H1 (cell line): ENCODE results near the gene SBF1. TPM values are rescaled to one million over a fixed set of nuclear protein-coding genes. Genes with fewer than 3 reads are reported as not detected.

Experiments used
- CTCF ChIA-PET: fragments of 300-600 bp; sonication (Branson Sonifier 250); formaldehyde crosslinking; loops from one replicate; lab custom pipeline; 2021; ENCODE audit not compliant: partially characterized antibody; lab: Charles Lee
- POLR2A ChIA-PET: fragments of 300-600 bp; sonication (Branson Sonifier 250); formaldehyde crosslinking; loops from one replicate; lab custom pipeline; 2021; ENCODE audit warnings: inconsistent platforms; ENCODE audit not compliant: partially characterized antibody; lab: Charles Lee
- DNase-seq, 2 experiments: peaks; one replicate each; pipeline versions ENCODE4 v3.0.0 to v3.0.0-alpha.2; 2010 to 2022; ENCODE audit warnings: low spot score in 2 of 2, low read depth in 1 of 2, mixed read lengths in 1 of 2
- FAIRE-seq: peaks from 2 replicates; lab custom pipeline; 2011; peaks lifted over from hg19 to GRCh38; lab: Jason Lieb, UNC
- H2AFZ ChIP-seq: 2 replicates; pipeline ENCODE4 v1.8.1; 2012; ENCODE audit warnings: low read length, inconsistent platforms
- H2AK5ac ChIP-seq: 2 replicates; pipeline ENCODE4 v1.6.1; 2013; ENCODE audit warnings: low read depth, low read length
- H2BK120ac ChIP-seq: replicated peaks from 2 replicates; pipeline ENCODE3; 2013; ENCODE audit warnings: low read depth, low read length, inconsistent platforms
- H2BK12ac ChIP-seq: 2 replicates; pipeline ENCODE4 v1.6.1; 2013; ENCODE audit warnings: low read depth, low read length
- H2BK15ac ChIP-seq: 2 replicates; pipeline ENCODE4 v1.6.1; 2013; ENCODE audit warnings: low read length
- H2BK20ac ChIP-seq: 2 replicates; pipeline ENCODE4 v1.6.1; 2013; ENCODE audit warnings: low read length
- H2BK5ac ChIP-seq: 2 replicates; pipeline ENCODE4 v1.6.1; 2013; ENCODE audit warnings: low read depth, low read length
- H3K14ac ChIP-seq: 2 replicates; pipeline ENCODE4 v1.6.1; 2013; ENCODE audit warnings: inconsistent platforms; ENCODE audit not compliant: insufficient read length
- H3K18ac ChIP-seq: 2 replicates; pipeline ENCODE4 v1.6.1; 2013; ENCODE audit warnings: low read length; ENCODE audit errors: extremely low read depth
- H3K23ac ChIP-seq: 2 replicates; pipeline ENCODE4 v1.6.1; 2013; ENCODE audit warnings: inconsistent platforms; ENCODE audit not compliant: insufficient read length
- H3K23me2 ChIP-seq: 2 replicates; pipeline ENCODE4 v1.6.1; 2013; ENCODE audit warnings: low read depth, low read length
- H3K27ac ChIP-seq: 2 replicates; pipeline ENCODE4 v1.6.1; 2011; ENCODE audit warnings: low read depth, low read length, inconsistent platforms
- H3K27me3 ChIP-seq, 4 experiments: replicated peaks in 1 of 4; 1 replicate in 1 of 4; 2 replicates in 3 of 4; pipeline versions ENCODE4 v1.6.1 to v1.8.1; 2011 to 2013; ENCODE audit warnings: low read length in 3 of 4, mild to moderate bottlenecking in 3 of 4, inconsistent platforms in 2 of 4, mixed read lengths in 2 of 4, moderate library complexity in 1 of 4; ENCODE audit not compliant: control insufficient read depth in 3 of 4, insufficient read depth in 3 of 4; ENCODE audit errors: extremely low read depth in 1 of 4
- H3K36me3 ChIP-seq, 4 experiments: 2 replicates each; pipeline versions ENCODE4 v1.6.1 to v1.8.1; 2011 to 2013; ENCODE audit warnings: mild to moderate bottlenecking in 4 of 4, low read length in 3 of 4, moderate library complexity in 2 of 4, control low read depth in 1 of 4, inconsistent platforms in 1 of 4; ENCODE audit not compliant: insufficient read depth in 4 of 4, control insufficient read depth in 2 of 4
- H3K4ac ChIP-seq: replicated peaks from 2 replicates; pipeline ENCODE3; 2013; ENCODE audit warnings: low read length, low read depth, mixed read lengths, inconsistent platforms; ENCODE audit not compliant: insufficient read length
- H3K4me1 ChIP-seq, 4 experiments: replicated peaks in 1 of 4; 1 replicate in 1 of 4; 2 replicates in 3 of 4; pipeline versions ENCODE4 v1.6.1 to v1.8.1; 2011 to 2013; ENCODE audit warnings: low read length in 3 of 4, inconsistent platforms in 2 of 4, mixed read lengths in 1 of 4; ENCODE audit not compliant: insufficient read depth in 4 of 4, control insufficient read depth in 3 of 4
- H3K4me2 ChIP-seq, 2 experiments: 2 replicates each; pipeline versions ENCODE4 v1.6.1 to v1.8.1; 2011 to 2013; ENCODE audit warnings: low read depth in 2 of 2, low read length in 2 of 2, control low read depth in 1 of 2, inconsistent platforms in 1 of 2, mild to moderate bottlenecking in 1 of 2; ENCODE audit not compliant: insufficient read depth in 1 of 2
- H3K4me3 ChIP-seq, 4 experiments: fragments of 200-600, 300-600 bp in 1 of 4; sonication (generic), shearing (Covaris generic), sonication (Bioruptor Twin) in 1 of 4; 2 replicates each; pipeline versions ENCODE4 v1.5.1 to v1.8.1; 2011 to 2016; ENCODE audit warnings: low read length in 4 of 4, low read depth in 3 of 4, control low read depth in 2 of 4, inconsistent platforms in 2 of 4, mild to moderate bottlenecking in 2 of 4, mixed read lengths in 1 of 4, moderate library complexity in 1 of 4; ENCODE audit not compliant: insufficient read depth in 2 of 4; ENCODE audit errors: extremely low read depth in 1 of 4
- H3K56ac ChIP-seq: replicated peaks from 2 replicates; pipeline ENCODE3; 2013; ENCODE audit warnings: low read depth, mild to moderate bottlenecking, mixed read lengths, low read length, inconsistent platforms; ENCODE audit not compliant: insufficient read length
- H3K79me1 ChIP-seq: 2 replicates; pipeline ENCODE4 v1.6.1; 2013; ENCODE audit warnings: low read depth, low read length, control low read depth
- H3K79me2 ChIP-seq, 2 experiments: 2 replicates each; pipeline versions ENCODE4 v1.6.1 to v1.8.1; 2012 to 2013; ENCODE audit warnings: low read length in 2 of 2, mild to moderate bottlenecking in 2 of 2, inconsistent platforms in 1 of 2; ENCODE audit not compliant: insufficient read depth in 2 of 2, control insufficient read depth in 1 of 2
- H3K9ac ChIP-seq, 4 experiments: replicated peaks in 1 of 4; 1 replicate in 1 of 4; 2 replicates in 3 of 4; pipeline versions ENCODE4 v1.6.1 to v1.8.1; 2011 to 2013; ENCODE audit warnings: low read depth in 3 of 4, low read length in 3 of 4, control low read depth in 2 of 4, mild to moderate bottlenecking in 2 of 4, moderate library complexity in 2 of 4, inconsistent platforms in 1 of 4; ENCODE audit errors: extremely low read depth in 1 of 4
- H3K9me3 ChIP-seq, 2 experiments: 2 replicates each; pipeline versions ENCODE4 v1.6.1 to v1.8.1; 2012 to 2013; ENCODE audit warnings: mild to moderate bottlenecking in 2 of 2, moderate library complexity in 2 of 2, control low read depth in 1 of 2, inconsistent platforms in 1 of 2, low read depth in 1 of 2, low read length in 1 of 2, mixed read lengths in 1 of 2; ENCODE audit not compliant: insufficient read depth in 2 of 2
- H4K20me1 ChIP-seq, 2 experiments: replicated peaks in 1 of 2; 2 replicates each; pipeline versions ENCODE3 to v1.8.1; 2011 to 2013; ENCODE audit warnings: inconsistent platforms in 2 of 2, low read length in 2 of 2, mild to moderate bottlenecking in 1 of 2; ENCODE audit not compliant: insufficient read depth in 2 of 2, control insufficient read depth in 1 of 2
- H4K5ac ChIP-seq: 2 replicates; pipeline ENCODE4 v1.6.1; 2013; ENCODE audit warnings: low read length, low read depth, mixed read lengths, inconsistent platforms; ENCODE audit not compliant: insufficient read length
- H4K8ac ChIP-seq: 2 replicates; pipeline ENCODE4 v1.8.0; 2013; ENCODE audit warnings: mild to moderate bottlenecking, moderate library complexity, low read length, inconsistent platforms; ENCODE audit not compliant: insufficient read depth; ENCODE audit errors: extremely low read depth
- H4K91ac ChIP-seq: replicated peaks from 2 replicates; pipeline ENCODE3; 2013; ENCODE audit warnings: low read length, mixed read lengths, inconsistent platforms; ENCODE audit not compliant: insufficient read length
- ASH2L ChIP-seq: fragments of 200-600, 300-600 bp; sonication (generic); IDR thresholded peaks from one replicate; pipeline ENCODE4 v1.7.1; 2017; ENCODE audit warnings: low read length
- BACH1 ChIP-seq: IDR thresholded peaks from 2 replicates; pipeline ENCODE4 v1.6.1; 2012; ENCODE audit warnings: low read length, improper control_type of control experiment
- BCL11A ChIP-seq, 2 experiments: IDR thresholded peaks; one replicate each; pipeline ENCODE4 v1.6.1; 2011; ENCODE audit warnings: low read depth in 2 of 2, low read length in 2 of 2, mild to moderate bottlenecking in 2 of 2
- CTCF ChIP-seq, 3 experiments: IDR thresholded peaks; 1 replicate in 2 of 3; 2 replicates in 1 of 3; pipeline versions ENCODE4 v1.5.1 to v1.6.1; 2011; ENCODE audit warnings: low read length in 3 of 3, mild to moderate bottlenecking in 3 of 3, inconsistent platforms in 2 of 3, low read depth in 1 of 3, moderate library complexity in 1 of 3; ENCODE audit not compliant: insufficient read depth in 1 of 3; ENCODE audit errors: control extremely low read depth in 1 of 3
- EZH2 ChIP-seq: fragments of 200-600 bp; sonication (generic); IDR thresholded peaks from 2 replicates; pipeline ENCODE4 v1.7.1; 2012; ENCODE audit warnings: low read depth, mild to moderate bottlenecking, moderate library complexity, low read length, inconsistent platforms; ENCODE audit not compliant: severe bottlenecking
- JUN ChIP-seq: IDR thresholded peaks from 2 replicates; pipeline ENCODE4 v1.6.1; 2011; ENCODE audit warnings: low read depth, mild to moderate bottlenecking, improper control_type of control experiment, low read length
- POU5F1 ChIP-seq: IDR thresholded peaks from 2 replicates; pipeline ENCODE4 v1.6.1; 2011; ENCODE audit warnings: low read depth, mild to moderate bottlenecking, low read length, moderate library complexity
- RXRA ChIP-seq: IDR thresholded peaks from 2 replicates; pipeline ENCODE4 v1.6.1; 2011; ENCODE audit warnings: low read depth, mild to moderate bottlenecking, low read length, moderate library complexity; ENCODE audit not compliant: insufficient read depth
- WGBS, 2 experiments: shearing (Covaris generic) in 1 of 2; methylation state at CpG; one replicate each; pipeline versions ENCODE4 v1.1.6 to v1.1.7; 2013 to 2015; ENCODE audit warnings: low lambda C conversion rate in 2 of 2, mixed read lengths in 2 of 2, inconsistent platforms in 1 of 2, low coverage in 1 of 2, missing lambda C conversion rate in 1 of 2; ENCODE audit not compliant: insufficient replicate concordance in 2 of 2, insufficient coverage in 1 of 2, insufficient read length in 1 of 2; ENCODE audit errors: extremely low coverage in 1 of 2, missing lambda C conversion rate in 1 of 2; 5-methylcytosine and 5-hydroxymethylcytosine counted together
- polyA plus RNA-seq, 7 experiments: library from polyadenylated mRNA; depleted of rRNA in 3 of 7; stranded (reverse) in 5 of 7; unstranded in 2 of 7; fragments of >200 nt in 5 of 7; fragments of 200-250 nt in 2 of 7; gene quantifications; 1 replicate in 5 of 7; 2 replicates in 1 of 7; 4 replicates in 1 of 7; pipeline versions ENCODE4 v1.2.1 to v1.2.3, GENCODE V29; 2011 to 2013; ENCODE audit warnings: missing spikeins in 2 of 7, mixed read lengths in 2 of 7
- total RNA-seq: library from RNA; stranded (reverse); fragmentation: NEBNext Ultra II Directional; extraction: Animal tissue kit (Norgen Biotek cat#: 25700); gene quantifications from 2 replicates; pipeline ENCODE4 v1.2.1, GENCODE V29; 2021

SBF1 gene
- total and polyA plus RNA-seq, 2 of the 8 experiments (the other 6 are each of a cell fraction or from before 2014, with no cell fraction given), result 29.1 to 71.5 TPM

GRCh38 chr22:50439314-50439870, 35.4 kb downstream of the SBF1 start:
- no peak overlapping the region for H3K4ac ChIP-seq
- DNase-seq (no peak), FAIRE-seq (no peak)
- H3K23me2 ChIP-seq, result no peaks in the 10 kb centered on the region
- no peaks in the 10 kb centered on the region; a peak in 1 of 7 replicates for H3K4me1 ChIP-seq
- H3K27ac ChIP-seq, result no peak overlapping the region
- no peak overlapping the region for H2BK12ac ChIP-seq
- H3K56ac ChIP-seq, result no peak overlapping the region
- H2BK120ac ChIP-seq, result no peak overlapping the region
- no peak overlapping the region for H2AK5ac ChIP-seq
- H3K36me3 ChIP-seq, result peaks cover 7 to 37% (median 19%) of the 10 kb centered on the region in 4 experiments
- no peak overlapping the region for H2BK5ac ChIP-seq
- no peaks in the 10 kb centered on the region for H3K27me3 ChIP-seq
- H4K20me1 ChIP-seq, result peaks cover 5 to 14% of the 10 kb centered on the region in 2 experiments
- WGBS, 2 experiments, result 94% methylated on average over 13 of the region's 17 CpGs; no CpG with 5 or more reads in 1 of the 2 experiments
- no peak overlapping the region for H3K4me3 ChIP-seq
- no peak overlapping the region for H2AFZ ChIP-seq
- H3K9ac ChIP-seq, result no peak overlapping the region
- H4K91ac ChIP-seq, result no peak overlapping the region
- no peak overlapping the region for H2BK15ac ChIP-seq
- no peak for TF ChIP-seq RXRA
- TF ChIP-seq POU5F1, result no peak
- no peak for TF ChIP-seq BACH1
- no peak for TF ChIP-seq BCL11A (IDR thresholded peaks at IDR 0.05; ENCODE audit: low read depth in 2 of 2, low read length in 2 of 2)
- no peak for TF ChIP-seq ASH2L
- no peak for TF ChIP-seq CTCF (IDR thresholded peaks at IDR 0.05; ENCODE audit: control extremely low read depth in 1 of 3, insufficient read depth in 1 of 3, low read depth in 1 of 3, low read length in 3 of 3)
- no peak for TF ChIP-seq JUN
- no peak for TF ChIP-seq EZH2
- H3K79me1 ChIP-seq, result no peaks in the 10 kb centered on the region
- no peak overlapping the region for H3K4me2 ChIP-seq
- H3K14ac ChIP-seq, result no peak overlapping the region
- no peaks in the 10 kb centered on the region for H3K79me2 ChIP-seq
- H2BK20ac ChIP-seq, result no peak overlapping the region
- CTCF ChIA-PET, result interaction anchor here (0.6 to 2.8 kb wide), 6 partner anchors 8 to 187 kb away, joined by 3 to 22 read pairs (median 4); no protein-coding TSS in a partner anchor
- no peak overlapping the region for H3K23ac ChIP-seq
- no peaks in the 10 kb centered on the region for H3K9me3 ChIP-seq
- 0 out of 2 replicates have a peak overlapping the region, but pooled peaks have one; percentile 51 for H4K8ac ChIP-seq
- H3K18ac ChIP-seq, result no peak overlapping the region
- H4K5ac ChIP-seq, result no peak overlapping the region
- POLR2A ChIA-PET, result interaction anchor here (1.2 to 1.5 kb wide), 2 partner anchors 11 to 31 kb away, joined by 3 to 5 read pairs; no protein-coding TSS in a partner anchor
